Right lobe of liver (tissue), 6 donors: Measurements from ENCODE around the gene RND2. TPM values are rescaled to one million over a fixed set of nuclear protein-coding genes. Genes with fewer than 3 reads are reported as not detected.

ENCODE experiments used
- ATAC-seq, 4 donors: fragments of 200-7000 bp; cut with Tn5 transposase; one replicate each; pipeline ENCODE4 v1.9.1; 2020; ENCODE audit warnings: mild to moderate bottlenecking in 4 of 4, moderate library complexity in 4 of 4
- DNase-seq, 3 donors: peaks; one replicate each; pipeline ENCODE4 v3.0.0-alpha.2; 2020
- H3K27ac ChIP-seq, 3 donors: fragments of 200-600 bp; one replicate each; pipeline ENCODE4 v1.8.0; 2022
- H3K27me3 ChIP-seq, 2 donors: fragments of 200-600 bp; one replicate each; pipeline ENCODE4 v1.8.0; 2022
- H3K36me3 ChIP-seq, 4 donors: fragments of 200-600 bp; sonication (generic) in 1 of 4; one replicate each; pipeline versions ENCODE4 v1.5.1 to v1.8.0; 2017 to 2022; ENCODE audit warnings: control low read depth in 1 of 4
- H3K4me1 ChIP-seq, 4 donors: fragments of 200-600 bp; sonication (generic) in 1 of 4; one replicate each; pipeline versions ENCODE4 v1.5.1 to v1.8.0; 2017 to 2022; ENCODE audit warnings: control low read depth in 1 of 4
- H3K4me3 ChIP-seq, 3 donors: fragments of 200-600 bp; one replicate each; pipeline ENCODE4 v1.8.0; 2022
- H3K9me3 ChIP-seq, 4 donors: fragments of 200-600 bp; sonication (generic) in 1 of 4; one replicate each; pipeline versions ENCODE4 v1.5.1 to v1.8.0; 2017 to 2022; ENCODE audit warnings: control low read depth in 1 of 4
- CTCF ChIP-seq, 4 donors: fragments of 200-600 bp in 3 of 4; fragments of 450-650 bp in 1 of 4; IDR thresholded peaks; one replicate each; pipeline versions ENCODE4 v1.5.1 to v1.8.0; 2016 to 2022; ENCODE audit warnings: antibody characterized with exemption in 4 of 4, mild to moderate bottlenecking in 2 of 4
- POLR2A ChIP-seq: fragments of 450-650 bp; IDR thresholded peaks from one replicate; pipeline ENCODE4 v1.6.1; 2017; ENCODE audit warnings: antibody characterized with exemption, mild to moderate bottlenecking
- WGBS: methylation state at CpG from one replicate; pipeline ENCODE4 v1.1.6; 2018; ENCODE audit warnings: low coverage, low lambda C conversion rate; ENCODE audit not compliant: insufficient coverage; ENCODE audit errors: missing lambda C conversion rate; 5-methylcytosine and 5-hydroxymethylcytosine counted together
- intact Hi-C, 2 donors: fragments of 100-400 bp; cut with DNase I; formaldehyde crosslinking; loops; one replicate each; pipeline versions ENCODE4 v1.11.2 to v1.14.1; 2022
- total RNA-seq, 6 experiments: library from RNA; depleted of rRNA in 2 of 6; stranded (reverse); fragments of >200 nt in 2 of 6; fragmentation: NEBNext Ultra II Directional in 3 of 6; extraction: Animal tissue kit (Norgen Biotek cat#: 25700) in 3 of 6; gene quantifications; one replicate each; pipeline versions ENCODE4 v1.1.0 to v1.2.4, GENCODE V29; 2016 to 2023
- donor health status: DM: no; HTN: yes; CAD: no.
- donor health status: DM: no; HTN: no; CAD: no.
- donor health status: DM: no; HTN: no; CAD: no.
- donor health status: DM: no; HTN: yes; CAD: no.
- donor health status: DM: no; HTN: yes; CAD: no.

The RND2 gene
- total RNA-seq, 6 experiments from 2014 or later, result 0.09 to 3.3 (median 0.64) TPM

DNA sequence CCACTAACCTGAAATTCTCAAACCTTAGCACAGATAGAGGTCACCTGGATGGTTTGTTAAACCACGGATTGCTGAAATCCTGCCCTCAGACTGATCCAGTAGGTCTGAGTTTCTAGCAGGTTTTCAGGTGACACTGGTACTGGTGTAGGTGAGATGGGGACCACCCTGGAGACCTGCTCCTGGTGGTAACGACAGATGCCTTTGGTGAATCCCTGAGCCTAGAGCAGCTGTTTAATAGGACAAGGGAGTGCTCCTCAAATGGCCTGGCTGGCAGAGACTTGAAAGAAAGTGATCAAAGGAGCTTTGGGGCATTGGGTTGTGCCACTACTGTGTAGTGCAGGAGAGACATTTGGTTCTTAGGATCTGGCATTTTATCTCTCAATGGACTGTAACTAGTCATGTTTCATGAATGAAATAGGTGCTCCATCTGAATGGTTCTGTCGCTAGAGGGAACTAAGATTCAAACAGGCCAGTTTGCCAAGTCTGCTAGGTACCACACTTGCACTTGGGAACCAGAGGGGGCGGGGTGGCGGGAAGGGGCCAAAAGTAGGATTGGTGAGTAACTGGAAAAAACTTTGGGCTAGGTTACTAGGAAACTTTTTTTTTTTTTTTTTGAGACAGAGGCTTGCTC lies 21.4 kb upstream of the RND2 start:
- H3K27ac ChIP-seq, result no peak overlapping the region
- TF ChIP-seq POLR2A (no peak), CTCF (IDR thresholded peaks at IDR 0.05) (no peak)
- 64% methylated on average over 4 of the region's 5 CpGs for WGBS
- H3K4me3 ChIP-seq, result no peak overlapping the region
- H3K36me3 ChIP-seq, result peaks cover 0 to 43% (median 11%) of the 10 kb centered on the region in 4 donors
- ATAC-seq, result peak in 3 of 4 donors; percentile 5 to 35 (median 27)
- peaks cover 0 to 20% (median 5%) of the 10 kb centered on the region in 4 donors for H3K4me1 ChIP-seq
- H3K9me3 ChIP-seq, result no peaks in the 10 kb centered on the region
- intact Hi-C loops, result no loop called here
- peak in 1 of 3 donors; percentile 51 for DNase-seq
- H3K27me3 ChIP-seq, result no peaks in the 10 kb centered on the region

GRCh38 chr17:43006639-43007551 lies 18.1 kb upstream of the RND2 start, which contains the start of gene IFI35:
IFI35 (plus strand) TSS chr17:43006784; CDS start chr17:43006948, 164 bp downstream.
- Histone ChIP-seq H3K27me3 (no peaks in the 10 kb centered on the region), H3K4me3 (peak within 1 kb of the TSS; percentile 68 to 78 (median 73)), H3K36me3 (peaks cover 0 to 21% (median 5%) of the 10 kb centered on the region in 4 donors), H3K4me1 (peaks cover 0 to 18% (median 4%) of the 10 kb centered on the region in 4 donors), H3K27ac (peak within 1 kb of the TSS; percentile 75 to 97 (median 94)), H3K9me3 (no peaks in the 10 kb centered on the region)
- TF ChIP-seq POLR2A, result peak; percentile 57
- peak; percentile 21 to 65 (median 56) for TF ChIP-seq CTCF (IDR thresholded peaks at IDR 0.05)
- ATAC-seq (peak; percentile 88 to 96 (median 93)), DNase-seq (peak; percentile 87 to 90 (median 88))
- intact Hi-C loops, result no loop called here
- WGBS, result 11% methylated on average over 17 of the region's 18 CpGs

DNA sequence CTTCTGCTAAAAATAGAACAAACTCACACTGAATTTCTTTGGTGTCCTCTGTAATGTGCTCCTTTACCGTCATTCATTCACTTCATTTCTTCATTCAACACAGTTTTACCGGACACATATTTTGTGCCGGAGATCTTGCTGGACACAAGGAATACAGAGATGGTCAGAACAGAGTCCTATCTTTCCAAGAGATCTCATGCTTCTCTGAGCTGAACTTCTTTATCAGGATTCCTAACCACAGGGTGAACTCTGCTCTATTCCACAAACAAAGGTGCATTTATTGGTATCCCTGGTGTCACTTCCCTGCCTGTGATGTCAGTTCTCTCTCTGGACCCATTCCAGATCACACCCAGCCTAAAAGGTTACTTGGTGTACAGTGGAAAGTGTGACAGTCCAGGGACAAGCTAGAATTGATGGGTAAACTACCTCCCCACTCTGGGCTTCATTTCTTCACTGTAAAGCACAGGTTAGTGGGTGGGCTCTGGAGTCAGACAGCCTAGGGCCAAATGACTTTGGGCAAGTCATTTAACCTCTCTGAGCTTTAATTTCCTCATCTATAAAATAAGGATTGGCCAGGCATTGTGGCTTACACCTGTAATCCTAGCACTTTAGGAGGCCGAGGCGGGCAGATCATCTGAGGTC lies 14.2 kb upstream of the RND2 start:
- intact Hi-C loops, result loop anchor here in 1 of 2 donors (10.0 kb wide), 1 partner anchor 214 kb away; the partner anchor contains the start of gene CCDC200
- Histone ChIP-seq H3K4me1 (peaks cover 0 to 18% (median 4%) of the 10 kb centered on the region in 4 donors), H3K27ac (peak overlapping the region in 1 of 3 donors; percentile 64), H3K9me3 (no peaks in the 10 kb centered on the region), H3K36me3 (peaks cover 0 to 11% (median 4%) of the 10 kb centered on the region in 4 donors), H3K27me3 (no peaks in the 10 kb centered on the region), H3K4me3 (no peak overlapping the region)
- ATAC-seq (peak; percentile 6 to 66 (median 48)), DNase-seq (peak in 1 of 3 donors; percentile 25)
- no peak for TF ChIP-seq POLR2A
- no peak for TF ChIP-seq CTCF (IDR thresholded peaks at IDR 0.05)
- 35% methylated on average over 3 of the region's 5 CpGs for WGBS
